AG10803 (cell line): ENCODE measurements around the gene SECISBP2L.

Source experiments
- DNase-seq: peaks from one replicate; pipeline ENCODE4 v3.0.0; 2010; ENCODE audit warnings: low read depth
- H3K4me3 ChIP-seq: 2 replicates; pipeline ENCODE4 v1.5.1; 2011; ENCODE audit warnings: mild to moderate bottlenecking, low read length, control low read depth
- TF ChIP-seq, protein P1 (sequence below): conservative IDR thresholded peaks from 2 replicates; pipeline ENCODE4 v1.5.1; 2011; ENCODE audit warnings: mild to moderate bottlenecking, low read length, control low read depth, inconsistent platforms

The SECISBP2L gene, protein sequence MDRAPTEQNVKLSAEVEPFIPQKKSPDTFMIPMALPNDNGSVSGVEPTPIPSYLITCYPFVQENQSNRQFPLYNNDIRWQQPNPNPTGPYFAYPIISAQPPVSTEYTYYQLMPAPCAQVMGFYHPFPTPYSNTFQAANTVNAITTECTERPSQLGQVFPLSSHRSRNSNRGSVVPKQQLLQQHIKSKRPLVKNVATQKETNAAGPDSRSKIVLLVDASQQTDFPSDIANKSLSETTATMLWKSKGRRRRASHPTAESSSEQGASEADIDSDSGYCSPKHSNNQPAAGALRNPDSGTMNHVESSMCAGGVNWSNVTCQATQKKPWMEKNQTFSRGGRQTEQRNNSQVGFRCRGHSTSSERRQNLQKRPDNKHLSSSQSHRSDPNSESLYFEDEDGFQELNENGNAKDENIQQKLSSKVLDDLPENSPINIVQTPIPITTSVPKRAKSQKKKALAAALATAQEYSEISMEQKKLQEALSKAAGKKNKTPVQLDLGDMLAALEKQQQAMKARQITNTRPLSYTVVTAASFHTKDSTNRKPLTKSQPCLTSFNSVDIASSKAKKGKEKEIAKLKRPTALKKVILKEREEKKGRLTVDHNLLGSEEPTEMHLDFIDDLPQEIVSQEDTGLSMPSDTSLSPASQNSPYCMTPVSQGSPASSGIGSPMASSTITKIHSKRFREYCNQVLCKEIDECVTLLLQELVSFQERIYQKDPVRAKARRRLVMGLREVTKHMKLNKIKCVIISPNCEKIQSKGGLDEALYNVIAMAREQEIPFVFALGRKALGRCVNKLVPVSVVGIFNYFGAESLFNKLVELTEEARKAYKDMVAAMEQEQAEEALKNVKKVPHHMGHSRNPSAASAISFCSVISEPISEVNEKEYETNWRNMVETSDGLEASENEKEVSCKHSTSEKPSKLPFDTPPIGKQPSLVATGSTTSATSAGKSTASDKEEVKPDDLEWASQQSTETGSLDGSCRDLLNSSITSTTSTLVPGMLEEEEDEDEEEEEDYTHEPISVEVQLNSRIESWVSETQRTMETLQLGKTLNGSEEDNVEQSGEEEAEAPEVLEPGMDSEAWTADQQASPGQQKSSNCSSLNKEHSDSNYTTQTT

DNA sequence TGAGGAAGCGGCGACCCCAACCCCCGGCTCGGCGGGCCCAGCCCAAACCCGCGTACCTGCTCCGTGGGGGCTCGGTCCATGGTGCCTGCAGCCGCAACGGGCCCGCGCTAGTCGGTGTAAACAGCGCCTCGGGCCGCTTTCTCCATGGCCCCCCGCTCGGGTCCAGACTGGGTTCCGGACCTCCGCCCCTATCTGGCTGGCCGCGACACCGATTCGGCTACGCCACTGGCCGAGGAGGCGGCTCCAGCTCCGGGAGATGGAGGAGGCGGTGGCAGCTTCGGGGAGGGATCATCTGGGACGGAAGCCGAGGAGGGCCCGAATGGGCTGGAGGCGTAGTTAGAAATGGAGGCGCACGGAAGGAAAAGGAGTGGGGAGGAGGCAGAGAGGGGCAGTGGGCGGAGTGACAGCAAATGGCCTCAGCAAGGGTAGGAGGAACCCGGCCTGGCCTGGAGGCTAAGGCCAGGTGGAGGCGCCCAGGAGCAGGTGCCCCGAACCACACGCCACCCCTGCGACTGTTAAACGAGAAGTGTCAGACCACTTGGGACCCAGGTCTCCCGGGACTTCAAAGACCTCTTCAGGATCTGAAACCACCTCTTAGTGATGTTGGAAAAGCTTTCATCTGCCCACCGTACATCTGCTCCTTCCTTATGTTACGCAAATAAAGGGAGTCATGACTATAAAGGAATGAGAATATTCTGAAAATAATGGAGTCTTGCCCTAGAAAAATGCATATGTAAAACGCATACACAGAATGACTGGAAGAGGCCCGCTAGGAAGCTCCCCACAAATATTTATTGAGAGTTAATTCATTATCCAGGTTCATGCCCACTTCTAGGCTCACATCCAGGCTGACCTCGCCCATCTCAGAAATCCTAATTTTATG, at the start of gene SECISBP2L:
Gene SECISBP2L, minus strand, starts transcription at position 227 of the 883 bp plus-strand sequence. Its CDS starts 147 bp downstream, at position 80.
- H3K4me3 ChIP-seq, result peak within 1 kb of the TSS; percentile 87
- TF ChIP-seq, protein P1, sequence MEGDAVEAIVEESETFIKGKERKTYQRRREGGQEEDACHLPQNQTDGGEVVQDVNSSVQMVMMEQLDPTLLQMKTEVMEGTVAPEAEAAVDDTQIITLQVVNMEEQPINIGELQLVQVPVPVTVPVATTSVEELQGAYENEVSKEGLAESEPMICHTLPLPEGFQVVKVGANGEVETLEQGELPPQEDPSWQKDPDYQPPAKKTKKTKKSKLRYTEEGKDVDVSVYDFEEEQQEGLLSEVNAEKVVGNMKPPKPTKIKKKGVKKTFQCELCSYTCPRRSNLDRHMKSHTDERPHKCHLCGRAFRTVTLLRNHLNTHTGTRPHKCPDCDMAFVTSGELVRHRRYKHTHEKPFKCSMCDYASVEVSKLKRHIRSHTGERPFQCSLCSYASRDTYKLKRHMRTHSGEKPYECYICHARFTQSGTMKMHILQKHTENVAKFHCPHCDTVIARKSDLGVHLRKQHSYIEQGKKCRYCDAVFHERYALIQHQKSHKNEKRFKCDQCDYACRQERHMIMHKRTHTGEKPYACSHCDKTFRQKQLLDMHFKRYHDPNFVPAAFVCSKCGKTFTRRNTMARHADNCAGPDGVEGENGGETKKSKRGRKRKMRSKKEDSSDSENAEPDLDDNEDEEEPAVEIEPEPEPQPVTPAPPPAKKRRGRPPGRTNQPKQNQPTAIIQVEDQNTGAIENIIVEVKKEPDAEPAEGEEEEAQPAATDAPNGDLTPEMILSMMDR, result peak; percentile 32
- DNase-seq, result peak; percentile 93

DNA sequence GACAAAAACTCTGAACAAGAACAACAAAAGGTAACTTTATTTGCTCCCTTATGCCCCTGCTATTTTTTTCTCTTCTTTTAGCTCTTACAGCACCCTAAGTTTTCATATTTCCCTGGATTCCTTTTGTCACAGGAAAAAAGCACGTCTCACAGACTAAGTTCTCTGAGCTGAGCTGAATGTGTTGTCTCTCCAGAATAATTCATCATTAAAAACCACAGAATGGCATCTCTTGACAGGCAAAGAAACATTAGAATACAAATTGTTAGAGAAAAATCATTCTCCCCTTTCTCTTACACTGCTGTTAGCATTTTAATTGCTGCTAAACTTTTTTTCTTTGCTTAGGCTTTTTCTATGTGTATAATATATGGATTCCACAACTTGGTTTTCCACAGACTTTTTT, 48.7 kb upstream of the SECISBP2L start:
- DNase-seq, result no peak
- TF ChIP-seq, protein P1, result no peak
- no peak overlapping the region for H3K4me3 ChIP-seq

DNA sequence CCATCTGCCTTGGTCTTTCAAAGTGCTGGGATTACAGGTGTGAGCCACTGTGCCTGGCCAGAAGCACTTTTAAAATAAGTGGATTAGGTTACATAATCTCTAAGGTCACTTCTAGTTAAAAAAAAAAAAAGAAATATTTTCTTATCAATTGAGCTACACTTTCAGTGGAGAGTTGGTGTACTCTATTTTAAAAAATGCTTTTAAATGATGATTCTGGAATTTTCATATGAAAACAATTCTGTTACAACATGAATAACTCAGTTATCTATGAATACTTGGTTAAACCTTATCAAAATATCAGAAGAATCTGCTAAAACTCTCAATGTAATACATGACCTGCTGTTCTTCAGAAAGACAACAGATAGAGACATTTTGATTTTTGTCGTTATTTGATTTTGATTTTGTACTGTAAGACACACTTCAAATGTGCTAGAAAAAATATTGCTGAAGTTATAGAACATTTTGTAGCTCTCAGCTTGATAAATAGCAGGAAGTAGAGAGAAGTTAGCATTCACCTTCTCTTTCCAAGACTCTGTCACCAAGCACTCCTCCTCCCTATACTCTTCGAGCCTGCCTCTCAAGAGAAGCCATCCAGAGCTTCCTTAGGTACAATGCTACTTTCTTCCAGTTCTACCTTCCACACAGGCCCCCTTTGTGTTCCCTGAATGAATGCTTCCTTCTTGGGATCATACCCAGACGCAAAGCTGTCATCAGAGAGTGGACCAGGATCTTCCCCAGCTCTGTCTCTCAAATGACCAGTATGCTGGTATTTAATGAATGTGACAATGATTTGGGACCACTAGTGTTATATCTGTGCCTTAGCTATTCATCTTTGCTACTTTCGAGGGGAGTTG, 47.2 kb upstream of the SECISBP2L start:
- no peak for DNase-seq
- TF ChIP-seq, protein P1, result no peak
- no peak overlapping the region for H3K4me3 ChIP-seq

DNA sequence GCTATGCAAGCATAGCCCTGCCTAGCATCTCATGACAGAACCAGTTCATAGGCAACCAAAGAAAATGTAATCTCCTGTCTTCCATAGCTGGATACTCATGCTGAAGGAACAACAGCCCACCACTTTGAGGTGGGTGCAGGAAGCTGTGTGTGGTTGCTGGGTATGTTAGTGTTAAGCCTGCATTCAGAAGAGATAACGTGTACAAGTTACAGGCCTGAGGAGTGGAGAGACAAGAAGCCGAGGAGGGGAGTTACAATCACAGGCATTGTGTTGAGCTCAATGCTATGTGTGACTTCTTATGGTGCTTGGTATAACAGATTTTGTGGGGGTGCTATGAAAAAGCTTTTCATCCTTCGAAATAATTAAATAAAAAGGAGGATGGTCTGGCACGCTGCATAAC, 42.8 kb upstream of the SECISBP2L start:
- no peak overlapping the region for H3K4me3 ChIP-seq
- DNase-seq, result no peak
- TF ChIP-seq, protein P1, result no peak

DNA sequence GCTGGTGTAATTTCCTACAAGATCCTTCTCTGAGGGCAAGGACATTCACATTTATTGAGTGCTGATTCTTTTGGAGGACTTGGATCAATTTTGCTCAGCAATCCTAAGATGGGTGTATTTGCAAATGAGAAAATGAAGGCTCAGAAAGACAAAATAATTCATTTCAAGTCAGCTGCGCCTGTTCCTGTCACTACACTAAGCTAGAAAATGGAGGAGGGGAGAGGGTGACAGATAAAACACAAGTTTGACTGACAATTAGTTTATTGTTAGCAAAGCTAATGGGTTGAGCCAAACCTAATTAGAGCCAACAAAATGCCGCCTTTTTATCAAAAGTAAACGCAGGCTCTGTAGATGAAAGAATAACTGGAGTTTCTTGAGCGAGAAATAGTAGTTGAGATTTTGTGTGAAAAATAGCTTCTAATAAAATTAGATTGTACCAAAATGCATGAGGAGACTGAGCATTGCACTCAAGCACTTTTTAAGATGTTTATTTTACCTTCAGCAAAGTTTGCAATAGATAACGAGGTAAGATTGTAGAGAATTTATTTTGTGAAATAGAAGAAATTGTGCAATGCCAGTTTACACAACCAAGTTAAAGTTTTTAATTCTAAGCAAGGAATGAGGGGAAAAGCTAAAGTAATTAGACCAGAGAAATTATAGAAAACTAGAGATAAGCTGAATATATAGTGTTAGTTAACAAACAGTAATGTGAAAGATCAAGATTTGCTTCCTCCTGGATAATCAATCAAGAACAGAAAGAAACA, 39.6 kb upstream of the SECISBP2L start:
- TF ChIP-seq, protein P1, result no peak
- no peak for DNase-seq
- H3K4me3 ChIP-seq, result no peak overlapping the region
